Central memory CD4-positive, alpha-beta T cell (primary cell): ENCODE measurements around the gene SCUBE2.
"Not testable (repeated sequence)": the region's sequence is repeated elsewhere in the genome, so short reads cannot be mapped to it uniquely, and the experiment has no call there.

Source experiments
- DNase-seq: peaks from one replicate; pipeline ENCODE4 v3.0.0; 2022

The SCUBE2 gene

DNA sequence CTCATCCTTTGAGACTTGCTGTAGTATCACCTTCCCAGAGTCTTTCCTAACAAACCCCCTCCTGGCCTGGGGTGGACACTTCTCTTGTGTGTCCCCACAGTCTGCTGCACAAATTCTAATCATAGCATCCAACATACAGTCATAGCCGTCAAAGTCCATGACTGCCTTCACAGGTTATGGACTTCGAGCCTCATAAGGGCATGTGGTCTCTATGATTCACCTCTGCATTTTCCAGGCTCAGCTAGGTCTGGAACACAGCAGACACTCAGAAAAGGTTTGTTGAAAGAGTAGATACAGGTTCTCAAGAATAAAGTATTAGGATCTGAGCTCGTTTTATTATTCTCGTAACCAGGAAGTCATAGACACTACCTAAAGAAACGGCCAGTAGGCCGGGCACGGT is 13.2 kb upstream of the SCUBE2 start:
- no peak for DNase-seq

DNA sequence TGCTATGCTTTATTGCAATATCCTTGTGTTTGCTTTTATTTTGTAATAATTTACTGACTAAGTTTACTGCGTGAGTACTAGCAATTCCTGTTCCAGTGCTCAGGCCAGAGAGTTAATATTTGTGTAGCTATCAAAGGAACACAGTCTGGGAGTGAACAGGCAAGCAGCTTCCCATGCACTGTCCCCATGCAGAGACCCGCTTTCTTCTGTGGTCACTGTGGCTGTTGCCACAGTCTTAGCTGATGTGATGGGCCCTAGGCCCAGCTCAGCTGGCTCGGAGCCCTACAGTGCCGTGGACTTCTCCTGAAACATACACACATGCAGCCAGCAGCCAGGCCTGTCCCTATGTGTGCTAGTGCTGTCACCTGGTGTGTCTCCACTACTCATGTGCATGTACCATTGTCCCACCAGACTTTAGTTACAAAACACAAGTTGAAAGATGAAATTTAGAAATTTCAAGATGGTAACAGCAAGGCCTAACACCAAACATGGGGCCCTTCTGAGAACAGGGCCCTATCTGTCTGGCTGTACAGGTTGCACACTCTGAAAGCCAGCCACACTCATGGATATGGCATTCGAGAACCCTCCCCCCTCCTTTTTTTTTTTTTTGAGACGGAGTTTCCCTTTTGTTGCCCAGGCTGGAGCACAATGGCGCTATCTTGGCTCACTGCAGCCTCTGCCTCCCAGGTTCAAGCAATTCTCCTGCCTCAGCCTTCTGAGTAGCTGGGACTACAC is 12.3 kb upstream of the SCUBE2 start:
- no peak for DNase-seq

DNA sequence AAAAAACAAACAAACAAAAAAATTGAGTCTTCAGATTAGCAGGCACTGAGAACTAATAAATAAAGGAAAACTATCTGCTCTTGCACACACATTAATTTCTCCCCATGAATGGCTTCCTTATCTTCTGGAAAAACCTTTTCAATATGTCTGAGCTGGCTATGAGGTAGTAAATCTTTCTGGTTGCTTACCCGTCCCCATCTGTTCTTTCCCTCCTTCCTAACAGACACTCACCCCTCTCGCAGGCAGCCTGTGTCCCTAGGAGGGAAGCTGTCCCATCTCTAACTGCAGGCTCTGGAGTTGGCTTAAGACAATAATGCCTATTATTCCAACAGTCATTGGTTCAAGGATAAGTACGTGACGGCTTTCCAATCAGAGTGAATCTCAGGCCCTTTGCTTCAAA is 8.2 kb upstream of the SCUBE2 start:
- no peak for DNase-seq

DNA sequence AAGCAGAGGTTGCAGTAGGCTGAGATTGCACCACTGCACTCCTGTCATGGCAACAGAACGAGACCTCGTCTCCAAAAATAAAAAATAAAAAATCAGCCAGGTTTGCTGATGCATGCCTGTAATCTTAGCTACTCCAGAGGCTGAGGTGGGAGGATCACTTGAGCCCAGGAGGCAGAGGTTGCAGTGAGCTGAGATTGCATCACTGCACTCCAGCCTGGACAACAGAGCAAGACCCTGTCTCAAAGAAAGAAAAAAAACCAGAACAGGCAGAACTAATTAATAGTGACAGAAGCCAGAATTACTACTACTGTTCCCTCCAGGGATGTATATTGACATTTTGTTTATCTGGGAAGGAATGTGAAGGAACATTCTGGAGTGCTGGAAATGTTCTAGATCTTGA is 7.1 kb upstream of the SCUBE2 start:
- DNase-seq = not testable (repeated sequence)

DNA sequence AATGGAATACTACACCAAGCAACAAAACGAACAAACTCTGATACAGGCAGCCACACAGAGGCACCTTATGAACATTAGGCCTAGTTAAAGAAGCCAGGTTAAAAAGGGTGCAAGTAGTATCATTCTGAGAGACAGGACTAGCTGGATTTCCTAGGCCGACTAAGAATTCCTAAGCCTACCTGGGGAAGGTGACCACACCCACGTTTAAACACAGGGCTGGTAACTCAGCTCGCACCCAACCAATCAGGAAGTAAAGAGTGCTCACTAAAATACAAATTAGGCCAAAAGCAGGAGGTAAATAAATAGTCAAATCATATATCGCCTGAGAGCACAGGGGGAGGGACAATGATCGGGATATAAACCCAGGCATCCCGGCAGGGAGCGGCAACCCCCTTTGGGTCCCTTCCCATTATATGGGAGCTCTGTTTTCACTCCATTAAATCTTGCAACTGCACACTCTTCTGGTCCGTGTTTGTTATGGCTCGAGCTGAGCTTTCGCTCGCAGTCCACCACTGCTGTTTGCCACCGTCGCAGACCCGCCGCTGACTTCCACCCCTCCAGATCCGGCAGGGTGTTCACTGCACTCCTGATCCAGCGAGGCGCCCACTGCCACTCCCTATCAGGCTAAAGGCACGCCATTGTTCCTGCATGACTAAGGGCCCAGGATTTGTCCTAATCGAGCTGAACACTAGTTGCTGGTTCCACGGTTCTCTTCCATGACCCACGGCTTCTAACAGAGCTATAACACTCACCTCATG is 6.0 kb upstream of the SCUBE2 start:
- DNase-seq = not testable (repeated sequence)

DNA sequence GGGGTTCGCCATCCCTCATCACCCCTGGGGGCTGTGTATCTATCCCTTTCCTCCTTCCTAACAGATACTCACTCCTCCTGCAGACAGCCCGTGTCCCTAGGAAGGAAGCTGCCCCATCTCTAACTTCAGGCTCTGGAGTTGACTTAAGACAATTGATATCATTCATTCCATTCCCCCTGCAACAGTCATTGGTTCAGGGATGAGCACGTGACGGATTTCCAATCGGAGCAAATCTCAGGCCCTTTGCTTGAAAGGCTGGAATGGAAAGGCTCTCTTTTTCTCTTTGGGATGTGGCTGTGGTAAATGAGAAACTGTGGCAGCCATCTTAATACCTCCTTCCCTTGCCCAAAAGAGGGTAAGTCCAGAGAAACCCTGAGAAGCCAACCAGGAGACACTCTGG is 5.0 kb upstream of the SCUBE2 start:
- DNase-seq = no peak

DNA sequence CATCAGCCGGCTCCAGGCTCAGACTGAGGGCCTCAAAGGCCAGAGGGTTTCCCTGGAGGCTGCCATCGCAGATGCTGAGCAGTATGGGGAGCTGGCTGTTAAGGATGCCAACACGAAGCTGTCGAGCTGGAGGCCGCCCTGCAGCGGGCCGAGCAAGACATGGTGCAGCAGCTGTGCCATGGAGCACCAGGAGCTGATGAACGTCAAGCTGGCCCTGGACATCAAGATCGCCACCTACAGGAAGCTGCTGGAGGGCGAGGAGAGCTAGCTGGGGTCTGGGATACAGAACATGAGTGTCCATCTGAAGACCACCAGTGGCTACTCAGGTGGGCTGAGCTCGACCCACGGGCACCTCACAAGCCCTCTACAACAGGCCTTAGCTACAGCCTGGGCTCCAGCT is 4.0 kb upstream of the SCUBE2 start:
- no peak for DNase-seq

DNA sequence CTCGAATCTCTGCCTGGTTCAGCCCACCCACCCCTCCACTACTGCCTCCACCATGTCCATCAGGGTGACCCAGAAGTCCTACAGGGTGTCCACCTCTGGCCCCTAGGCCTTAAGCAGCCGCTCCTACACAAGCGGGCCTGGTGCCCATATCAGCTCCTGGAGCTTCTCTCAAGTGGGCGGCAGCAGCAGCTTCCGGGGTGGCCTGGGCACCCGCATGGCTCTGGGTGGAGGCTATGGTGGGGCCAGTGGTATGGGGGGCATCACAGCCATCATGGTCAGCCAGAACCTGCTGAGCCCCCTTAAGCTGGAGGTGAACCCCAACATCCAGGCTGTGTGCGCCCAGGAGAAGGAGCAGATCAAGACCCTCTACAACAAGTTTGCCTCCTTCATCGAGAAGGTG is 3.0 kb upstream of the SCUBE2 start:
- no peak for DNase-seq

DNA sequence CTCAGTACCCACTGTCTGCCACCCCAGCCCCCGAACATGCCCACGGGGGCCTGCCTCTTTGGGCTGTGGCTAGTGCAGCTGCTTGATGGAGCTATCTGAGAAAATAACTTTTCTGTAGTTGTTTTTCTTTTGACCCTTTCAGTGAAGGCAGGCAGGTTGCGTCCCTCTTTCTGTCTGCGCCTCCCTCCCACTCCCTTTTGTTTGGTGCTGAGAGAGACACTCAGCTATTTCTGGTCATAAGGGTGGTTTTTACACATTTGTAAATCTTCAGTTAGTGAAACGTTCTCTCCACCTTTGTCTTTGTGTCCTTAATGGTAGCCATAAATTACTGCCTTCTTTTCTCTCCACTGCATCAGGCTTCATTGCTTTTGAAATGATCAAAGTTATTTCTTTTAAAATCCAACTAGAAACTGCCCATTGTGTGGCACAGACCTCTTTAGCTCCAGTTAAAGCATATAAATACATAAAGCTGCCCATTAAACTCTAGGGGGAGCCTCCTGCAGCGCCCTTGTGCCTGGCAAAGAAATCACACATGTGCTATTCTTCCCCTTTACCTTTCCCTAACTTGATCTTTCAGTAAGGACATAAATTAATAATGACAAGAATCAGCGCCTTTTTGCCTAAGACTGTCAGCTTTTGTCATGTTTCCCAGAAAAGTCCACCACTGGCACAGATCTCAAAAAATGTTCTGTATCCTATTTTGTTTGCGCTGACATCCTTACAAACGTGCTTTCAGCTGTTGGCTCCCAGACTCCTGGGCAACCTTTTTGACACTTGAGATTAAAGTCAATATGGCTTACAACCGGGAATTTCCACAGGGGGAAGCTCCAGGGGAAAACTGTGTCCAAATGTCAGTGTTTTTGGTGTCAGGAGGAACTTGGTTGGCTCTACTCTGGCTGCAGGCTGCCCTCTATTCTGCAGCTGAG is 1.7 kb upstream of the SCUBE2 start:
- DNase-seq = no peak

DNA sequence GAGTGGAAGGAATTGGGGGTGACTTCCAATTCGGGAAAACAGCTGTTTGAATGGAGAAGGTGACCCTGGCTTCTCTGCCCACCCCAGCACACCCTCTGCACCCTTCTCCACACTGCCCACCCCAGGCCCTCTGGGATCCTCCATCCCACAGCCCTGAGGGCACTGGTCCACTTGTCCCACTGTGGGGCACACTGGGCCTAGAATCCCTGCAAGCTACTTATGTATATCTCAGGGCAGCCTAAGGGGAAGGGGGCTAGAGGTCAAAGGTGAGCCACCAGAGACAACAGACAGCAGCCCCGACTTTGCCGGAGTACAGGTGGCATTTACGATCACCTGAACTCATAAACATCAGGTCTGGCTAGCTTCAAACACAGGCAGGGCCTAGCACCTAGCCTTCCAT is 673 bp upstream of the SCUBE2 start:
- no peak for DNase-seq

DNA sequence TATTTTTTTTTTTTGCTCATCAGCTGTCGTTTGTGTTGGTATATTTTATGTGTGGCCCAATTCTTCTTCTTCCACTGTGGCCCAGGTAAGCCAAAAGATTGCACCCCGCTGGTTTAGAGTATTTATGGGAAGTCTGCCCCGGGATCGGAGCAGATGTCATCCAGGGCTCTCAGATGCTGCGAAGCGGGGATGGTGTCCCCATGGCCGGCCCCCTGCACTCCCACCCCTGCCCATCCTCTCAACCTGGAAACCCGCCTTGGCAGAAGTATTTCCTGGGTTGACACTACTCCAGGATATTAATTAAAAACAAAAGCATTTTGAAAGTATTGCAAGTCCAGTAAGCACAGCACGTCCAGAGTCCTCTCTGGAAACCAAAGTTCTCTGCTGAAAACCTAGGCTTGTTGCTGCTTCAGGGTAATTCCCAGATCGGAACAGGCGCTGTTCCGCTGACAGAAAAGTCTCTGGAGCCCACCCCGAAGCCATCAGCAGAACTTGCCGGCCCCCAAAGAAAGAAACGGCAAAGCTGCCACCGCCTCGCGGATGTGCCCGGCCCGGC is 833 bp downstream of the SCUBE2 start:
- DNase-seq = no peak

DNA sequence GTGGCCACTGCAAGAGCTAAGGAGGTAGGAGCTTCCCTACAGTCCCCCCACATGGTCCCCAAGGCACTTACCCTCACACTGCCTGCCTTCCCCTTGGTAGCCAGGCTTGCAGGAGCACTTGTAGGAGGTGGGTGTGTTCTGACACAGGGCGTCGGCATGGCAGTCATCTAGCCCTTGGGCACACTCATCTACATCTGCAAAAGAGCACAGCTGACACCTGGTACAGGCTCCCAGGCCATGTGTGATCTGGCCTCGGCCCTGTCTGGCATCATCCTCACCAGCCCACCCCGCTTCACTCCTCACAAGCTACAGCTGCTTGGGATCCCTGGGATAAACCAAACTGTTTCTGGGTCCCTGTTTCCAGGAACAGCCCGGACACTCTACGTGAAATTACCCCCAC is 1.8 kb downstream of the SCUBE2 start:
- no peak for DNase-seq

DNA sequence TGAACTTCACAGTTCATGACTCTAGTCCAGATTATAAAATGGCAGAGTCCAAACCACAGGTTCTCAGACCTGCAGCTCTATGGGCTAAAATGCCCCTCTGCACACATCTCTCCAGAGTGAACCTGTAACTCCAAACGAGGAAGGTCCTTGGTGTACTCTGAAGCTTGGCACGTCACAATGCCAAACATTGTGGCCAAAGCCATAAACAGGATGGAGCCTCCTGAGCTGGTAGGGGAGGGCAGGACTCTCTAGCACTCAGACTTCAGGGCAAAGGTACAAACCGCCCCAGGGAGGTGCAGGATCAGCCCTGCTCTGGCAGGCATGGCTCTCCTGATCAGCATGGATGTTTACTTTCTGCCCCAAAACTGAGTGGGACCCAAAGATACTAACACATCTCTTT is 2.3 kb downstream of the SCUBE2 start:
- no peak for DNase-seq

DNA sequence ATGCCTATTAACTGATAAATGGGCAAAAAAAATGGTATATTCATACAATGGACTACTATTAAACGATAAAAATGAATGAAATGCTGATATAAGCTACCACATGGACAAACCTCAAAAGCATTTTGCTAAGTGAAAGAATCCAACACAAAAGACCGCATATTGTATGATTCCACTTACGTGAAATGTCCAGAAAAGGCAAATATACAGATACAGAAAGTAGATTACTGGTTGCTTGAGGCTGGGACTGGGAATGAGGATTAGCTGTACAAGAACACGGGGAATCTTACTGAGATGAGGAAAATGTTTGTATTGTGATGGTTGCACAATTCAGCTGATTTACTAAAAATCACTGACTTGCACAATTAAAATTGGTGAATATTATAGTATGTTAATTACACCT is 8.8 kb downstream of the SCUBE2 start:
- no peak for DNase-seq

DNA sequence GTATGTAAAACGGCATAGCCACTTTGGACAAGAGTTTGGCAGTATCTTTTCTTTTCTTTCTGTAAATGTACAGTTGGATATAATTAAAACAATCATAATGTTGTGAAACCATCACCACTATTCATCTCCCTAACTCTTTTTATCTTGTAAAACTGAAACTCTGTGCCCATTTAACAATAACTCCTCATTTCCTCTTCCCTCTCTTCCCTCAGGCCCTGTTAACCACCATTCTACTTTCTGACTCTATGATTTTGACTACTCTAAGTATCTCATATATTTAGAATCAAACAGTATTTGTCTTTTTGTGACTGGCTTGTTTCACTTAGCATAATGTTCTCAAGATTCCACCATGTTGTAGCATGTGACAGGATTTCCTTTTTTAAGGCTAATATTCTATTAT is 10.2 kb downstream of the SCUBE2 start:
- DNase-seq = no peak

DNA sequence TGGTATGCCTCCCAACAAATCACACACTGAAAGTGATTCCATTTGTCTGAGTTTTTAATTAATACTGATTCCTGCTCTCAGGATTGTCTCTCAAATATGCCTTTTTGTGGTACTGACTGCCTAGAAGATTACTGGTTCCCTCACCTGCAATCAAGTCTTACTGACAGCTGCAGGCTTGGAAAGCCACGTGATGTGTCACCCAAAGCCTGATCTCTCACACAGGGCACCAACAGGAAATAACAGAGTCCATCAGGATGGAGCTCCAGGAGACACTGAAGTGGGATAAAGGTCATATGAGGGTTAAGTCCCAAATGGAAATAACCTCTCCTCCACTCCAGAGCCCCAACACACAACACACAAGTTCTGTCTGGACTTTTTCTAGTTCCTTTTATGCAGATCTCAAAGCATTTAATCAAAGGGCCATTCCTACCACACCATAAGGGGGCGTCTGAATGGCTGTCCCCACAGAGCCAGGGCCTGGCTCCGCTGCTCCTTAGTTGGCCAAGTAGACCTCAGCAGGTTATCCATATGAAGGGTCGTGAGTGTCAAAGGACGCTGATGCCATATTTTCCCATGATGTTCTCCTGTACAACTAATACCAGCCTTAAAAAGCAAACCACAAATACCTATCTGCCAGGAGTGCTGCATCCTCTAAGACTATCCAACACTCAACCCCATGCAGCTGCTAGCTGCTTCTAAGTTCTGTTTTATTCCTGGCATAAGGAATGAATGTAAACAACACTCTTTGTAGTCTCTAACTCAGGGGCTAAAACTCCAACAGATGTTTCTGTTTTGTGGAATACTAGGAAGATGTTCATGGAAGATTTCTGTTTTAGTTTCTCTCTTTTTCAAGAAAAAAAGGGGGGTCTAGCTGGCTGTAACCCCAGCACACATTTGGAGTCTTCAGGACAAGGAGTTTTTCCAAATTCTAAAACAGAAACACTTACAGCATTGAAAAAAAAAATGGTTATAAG is 13.0 kb downstream of the SCUBE2 start:
- DNase-seq = no peak

DNA sequence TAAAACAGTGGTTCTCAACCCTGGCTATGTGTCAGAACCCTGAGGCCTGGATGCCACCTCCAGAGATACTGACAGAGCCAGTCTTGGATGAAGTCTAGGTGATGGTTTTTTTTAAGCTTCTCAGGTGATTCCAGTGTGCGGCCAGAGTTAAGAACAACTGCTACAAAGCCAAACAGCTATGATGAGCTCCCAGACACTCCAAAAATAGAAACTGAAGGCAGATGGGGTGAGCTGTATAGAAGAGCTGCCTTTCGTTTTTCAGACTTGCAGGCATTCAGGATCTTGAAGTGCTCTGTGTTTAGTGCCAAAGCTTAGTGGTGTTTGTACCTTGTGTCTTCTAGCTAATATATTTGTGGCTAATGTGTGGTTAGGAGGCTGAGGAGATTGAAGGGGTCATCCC is 14.2 kb downstream of the SCUBE2 start:
- DNase-seq = no peak

DNA sequence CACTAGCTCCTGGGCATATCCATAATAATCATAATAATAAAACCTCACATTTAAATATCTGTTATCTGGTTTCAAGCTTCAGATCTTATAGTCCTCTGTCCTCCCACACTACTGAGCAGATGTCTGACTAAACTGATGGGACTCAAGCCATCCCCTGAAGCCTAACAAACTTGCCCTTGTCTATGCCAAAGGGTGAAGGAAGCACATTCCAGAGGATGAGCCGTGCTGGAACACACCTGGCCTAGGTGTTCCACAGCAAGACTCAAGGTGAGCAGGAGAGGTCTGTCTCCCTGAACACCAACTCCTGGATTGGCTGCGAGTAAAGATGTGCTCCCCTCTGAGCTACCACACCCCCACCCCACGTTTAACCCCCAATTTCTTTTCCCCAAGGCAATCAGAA is 14.7 kb downstream of the SCUBE2 start:
- no peak for DNase-seq

DNA sequence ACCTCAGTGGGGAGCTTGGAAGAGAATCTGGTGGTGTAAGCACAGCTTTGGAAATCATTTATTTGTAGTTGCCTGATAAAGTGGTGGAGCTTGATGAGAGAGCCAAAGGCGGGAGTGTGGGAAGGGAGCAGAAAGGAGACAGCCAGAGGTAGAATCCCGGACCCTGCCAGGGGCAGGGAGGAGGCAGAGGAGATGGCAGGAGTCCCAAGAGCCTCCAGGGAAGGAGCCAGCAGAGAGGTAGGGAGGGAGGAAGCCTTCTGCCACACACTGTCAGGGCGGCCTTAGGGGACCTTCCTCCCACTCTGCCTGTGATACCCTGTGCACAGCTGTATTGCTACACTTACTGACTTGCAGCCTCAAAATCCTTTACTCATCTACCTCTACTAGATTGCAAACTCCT is 15.4 kb downstream of the SCUBE2 start:
- no peak for DNase-seq

DNA sequence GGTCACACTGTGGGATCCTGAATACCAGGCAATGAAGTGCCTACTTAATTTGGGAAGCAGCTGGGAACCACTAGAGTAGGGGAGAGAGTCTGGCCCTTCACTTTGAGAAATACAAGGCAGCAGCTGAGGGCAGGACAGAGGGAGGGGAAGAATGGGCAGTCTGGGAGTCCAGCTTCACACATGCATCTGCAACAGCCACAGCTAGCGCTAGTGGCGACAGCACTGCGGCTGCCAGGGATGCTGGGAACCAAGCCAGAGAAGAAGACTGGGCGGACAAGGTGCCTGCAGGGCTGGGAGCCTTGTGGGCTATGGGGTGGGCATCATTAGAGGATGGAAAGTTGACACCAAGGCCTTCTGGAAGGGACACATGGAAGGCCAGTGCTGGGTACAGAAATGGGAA is 15.8 kb downstream of the SCUBE2 start:
- DNase-seq = no peak

DNA sequence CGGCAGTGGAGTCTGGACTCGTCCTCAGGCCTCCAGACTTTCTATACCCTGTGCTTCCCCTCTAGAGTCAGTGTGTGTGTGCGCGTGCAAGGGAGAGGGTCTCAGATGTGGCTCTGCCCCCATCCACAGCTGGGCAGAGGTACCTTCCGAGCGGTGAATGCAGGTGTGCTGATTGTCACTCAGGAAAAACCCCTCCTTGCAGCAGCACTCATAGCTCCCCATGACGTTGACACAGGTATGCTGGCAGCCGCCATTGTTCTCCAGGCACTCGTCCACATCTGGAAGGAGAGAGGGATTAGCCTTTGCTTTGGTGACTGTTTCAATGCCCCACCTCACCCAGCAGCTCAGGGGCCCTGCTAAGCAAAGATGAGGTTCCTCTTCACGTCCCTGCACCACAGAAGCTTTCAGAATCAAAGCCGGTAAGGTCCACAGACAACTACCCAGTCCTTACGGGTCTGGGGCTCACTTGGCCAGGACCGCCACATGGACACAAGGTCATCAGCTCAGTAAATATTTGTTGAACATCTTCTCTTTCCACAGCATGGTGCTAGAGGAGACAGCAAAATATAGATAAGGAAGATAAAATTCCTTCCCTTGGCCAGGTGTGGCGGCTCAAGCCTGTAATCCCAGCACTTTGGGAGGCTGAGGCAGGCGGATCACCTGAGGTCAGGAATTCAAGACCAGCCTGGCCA is 16.9 kb downstream of the SCUBE2 start:
- DNase-seq = no peak
